ENCODE results near the gene NPAS2. TPM values are rescaled to one million over a fixed set of nuclear protein-coding genes. Genes with fewer than 3 reads are reported as not detected.

Gene NPAS2
- total and polyA plus RNA-seq, 2 donors (not counting 1 experiment from before 2014, with no cell fraction given), result 3.6 to 4.9 TPM

DNA sequence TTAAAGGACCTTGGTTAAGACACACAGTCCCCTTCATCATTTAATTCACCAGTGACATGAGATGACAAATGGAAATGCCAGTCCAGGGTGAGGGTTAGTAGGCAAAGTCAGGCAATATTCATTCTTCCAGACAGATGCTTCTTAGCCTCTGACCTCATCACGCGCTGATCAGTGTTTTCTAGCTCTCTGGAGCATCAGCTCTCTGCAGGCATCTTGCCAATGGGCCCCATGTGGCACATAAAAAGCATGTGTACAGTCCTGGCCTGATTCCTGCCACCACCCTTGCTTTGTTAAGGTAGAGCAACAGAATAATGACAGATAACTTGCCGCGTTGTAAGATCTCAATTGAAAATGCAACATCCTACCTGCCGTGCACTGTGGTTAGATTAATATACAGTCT is 20.3 kb upstream of the NPAS2 start:
- Histone ChIP-seq H3K27me3 (ENCODE audit: control insufficient read depth, insufficient read depth, low read length) (peaks cover 5% of the 10 kb centered on the region), H3K4me3 (replicated peaks in 1 of 4; ENCODE audit: control extremely low read depth in 1 of 4, insufficient read depth in 1 of 4, low read depth in 3 of 4, low read length in 4 of 4) (no peak overlapping the region), H3K9ac (ENCODE audit: insufficient read depth, low read length) (no peak overlapping the region), H3K4me1 (ENCODE audit: control insufficient read depth, extremely low read depth, insufficient read depth, low read length) (no peaks in the 10 kb centered on the region), H3K9me3 (ENCODE audit: control insufficient read depth, insufficient read depth, low read depth, low read length) (no peaks in the 10 kb centered on the region), H3K36me3 (ENCODE audit: control insufficient read depth, insufficient read depth, low read length) (no peaks in the 10 kb centered on the region), H3K4me2 (ENCODE audit: extremely low read depth, insufficient read depth, low read length) (no peak overlapping the region), H4K20me1 (ENCODE audit: control insufficient read depth, extremely low read depth, insufficient read depth, low read length) (no peaks in the 10 kb centered on the region), H3K79me2 (ENCODE audit: control insufficient read depth, insufficient read depth, low read length) (no peaks in the 10 kb centered on the region), H2AFZ (ENCODE audit: low read length) (no peak overlapping the region), H3K27ac (ENCODE audit: insufficient read depth, low read length) (no peak overlapping the region)
- DNase-seq (ENCODE audit: low read depth in 2 of 2), result no peak
- TF ChIP-seq, protein P1, sequence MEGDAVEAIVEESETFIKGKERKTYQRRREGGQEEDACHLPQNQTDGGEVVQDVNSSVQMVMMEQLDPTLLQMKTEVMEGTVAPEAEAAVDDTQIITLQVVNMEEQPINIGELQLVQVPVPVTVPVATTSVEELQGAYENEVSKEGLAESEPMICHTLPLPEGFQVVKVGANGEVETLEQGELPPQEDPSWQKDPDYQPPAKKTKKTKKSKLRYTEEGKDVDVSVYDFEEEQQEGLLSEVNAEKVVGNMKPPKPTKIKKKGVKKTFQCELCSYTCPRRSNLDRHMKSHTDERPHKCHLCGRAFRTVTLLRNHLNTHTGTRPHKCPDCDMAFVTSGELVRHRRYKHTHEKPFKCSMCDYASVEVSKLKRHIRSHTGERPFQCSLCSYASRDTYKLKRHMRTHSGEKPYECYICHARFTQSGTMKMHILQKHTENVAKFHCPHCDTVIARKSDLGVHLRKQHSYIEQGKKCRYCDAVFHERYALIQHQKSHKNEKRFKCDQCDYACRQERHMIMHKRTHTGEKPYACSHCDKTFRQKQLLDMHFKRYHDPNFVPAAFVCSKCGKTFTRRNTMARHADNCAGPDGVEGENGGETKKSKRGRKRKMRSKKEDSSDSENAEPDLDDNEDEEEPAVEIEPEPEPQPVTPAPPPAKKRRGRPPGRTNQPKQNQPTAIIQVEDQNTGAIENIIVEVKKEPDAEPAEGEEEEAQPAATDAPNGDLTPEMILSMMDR (conservative IDR thresholded peaks at IDR 0.05 in 1 of 2, IDR thresholded peaks at IDR 0.05 in 1 of 2; ENCODE audit: low read depth in 1 of 2, low read length in 2 of 2), result no peak
- TF ChIP-seq EZH2 (IDR thresholded peaks at IDR 0.05; ENCODE audit: low read length, missing control alignments), result no peak

DNA sequence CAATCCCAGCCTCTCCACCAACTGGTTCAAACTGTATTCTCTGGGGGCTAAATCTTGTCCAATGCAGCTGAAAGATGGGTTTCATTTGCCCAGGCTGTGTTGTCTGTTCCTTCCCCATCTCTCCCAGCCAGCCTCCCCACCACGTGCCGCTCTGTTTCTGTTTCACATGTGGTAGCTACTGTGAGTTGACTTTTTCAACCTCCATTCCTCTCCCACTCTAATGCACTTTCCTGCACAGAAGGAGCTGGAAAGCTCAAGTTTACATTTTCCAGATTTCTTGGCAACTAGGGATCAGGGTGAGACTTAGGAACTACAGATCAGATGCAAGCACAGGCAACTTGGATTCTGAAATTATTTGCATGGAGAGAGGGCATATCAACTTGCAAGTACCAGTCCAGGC is 19.0 kb upstream of the NPAS2 start:
- Histone ChIP-seq H3K4me1 (ENCODE audit: control insufficient read depth, extremely low read depth, insufficient read depth, low read length) (no peaks in the 10 kb centered on the region), H3K4me2 (ENCODE audit: extremely low read depth, insufficient read depth, low read length) (no peak overlapping the region), H3K27me3 (ENCODE audit: control insufficient read depth, insufficient read depth, low read length) (peaks cover 5% of the 10 kb centered on the region), H2AFZ (ENCODE audit: low read length) (no peak overlapping the region), H3K36me3 (ENCODE audit: control insufficient read depth, insufficient read depth, low read length) (no peaks in the 10 kb centered on the region), H3K27ac (ENCODE audit: insufficient read depth, low read length) (no peak overlapping the region), H3K79me2 (ENCODE audit: control insufficient read depth, insufficient read depth, low read length) (no peaks in the 10 kb centered on the region), H3K4me3 (replicated peaks in 1 of 4; ENCODE audit: control extremely low read depth in 1 of 4, insufficient read depth in 1 of 4, low read depth in 3 of 4, low read length in 4 of 4) (no peak overlapping the region), H3K9me3 (ENCODE audit: control insufficient read depth, insufficient read depth, low read depth, low read length) (no peaks in the 10 kb centered on the region), H3K9ac (ENCODE audit: insufficient read depth, low read length) (no peak overlapping the region), H4K20me1 (ENCODE audit: control insufficient read depth, extremely low read depth, insufficient read depth, low read length) (no peaks in the 10 kb centered on the region)
- DNase-seq (ENCODE audit: low read depth in 2 of 2), result peak in 1 of 2 donors; percentile 38
- TF ChIP-seq, protein P1 (conservative IDR thresholded peaks at IDR 0.05 in 1 of 2, IDR thresholded peaks at IDR 0.05 in 1 of 2; ENCODE audit: low read depth in 1 of 2, low read length in 2 of 2), result no peak
- no peak for TF ChIP-seq EZH2 (IDR thresholded peaks at IDR 0.05; ENCODE audit: low read length, missing control alignments)

GRCh38 chr2:100801402-100801801 is 18.5 kb upstream of the NPAS2 start:
- Histone ChIP-seq H3K4me3 (replicated peaks in 1 of 4; ENCODE audit: control extremely low read depth in 1 of 4, insufficient read depth in 1 of 4, low read depth in 3 of 4, low read length in 4 of 4) (no peak overlapping the region), H3K4me1 (ENCODE audit: control insufficient read depth, extremely low read depth, insufficient read depth, low read length) (no peaks in the 10 kb centered on the region), H3K4me2 (ENCODE audit: extremely low read depth, insufficient read depth, low read length) (no peak overlapping the region), H2AFZ (ENCODE audit: low read length) (no peak overlapping the region), H3K79me2 (ENCODE audit: control insufficient read depth, insufficient read depth, low read length) (no peaks in the 10 kb centered on the region), H3K9ac (ENCODE audit: insufficient read depth, low read length) (no peak overlapping the region), H3K9me3 (ENCODE audit: control insufficient read depth, insufficient read depth, low read depth, low read length) (no peaks in the 10 kb centered on the region), H4K20me1 (ENCODE audit: control insufficient read depth, extremely low read depth, insufficient read depth, low read length) (no peaks in the 10 kb centered on the region), H3K27ac (ENCODE audit: insufficient read depth, low read length) (no peak overlapping the region), H3K27me3 (ENCODE audit: control insufficient read depth, insufficient read depth, low read length) (peaks cover 5% of the 10 kb centered on the region), H3K36me3 (ENCODE audit: control insufficient read depth, insufficient read depth, low read length) (no peaks in the 10 kb centered on the region)
- TF ChIP-seq EZH2 (IDR thresholded peaks at IDR 0.05; ENCODE audit: low read length, missing control alignments), result no peak
- TF ChIP-seq, protein P1 (conservative IDR thresholded peaks at IDR 0.05 in 1 of 2, IDR thresholded peaks at IDR 0.05 in 1 of 2; ENCODE audit: low read depth in 1 of 2, low read length in 2 of 2), result no peak
- DNase-seq (ENCODE audit: low read depth in 2 of 2), result peak in 1 of 2 donors; percentile 40
